Caki2 (cell line): Measurements from ENCODE around the gene GPR18. TPM values are rescaled to one million over a fixed set of nuclear protein-coding genes. Genes with fewer than 3 reads are reported as not detected.
"Not testable (repeated sequence)": the region's sequence is repeated elsewhere in the genome, so short reads cannot be mapped to it uniquely, and the experiment has no call there.

ENCODE experiments used
- DNase-seq: peaks from one replicate; pipeline ENCODE4 v3.0.0-alpha.2; 2015; ENCODE audit warnings: low read depth
- in situ Hi-C: cut with HindIII; loops from 2 replicates; pipeline ENCODE4 v1.10.0; 2016; ENCODE audit warnings: low sequenced_read_pairs, low pct_unique_long_range_greater_than_20kb, mixed read lengths
- total RNA-seq: library from RNA; depleted of rRNA; stranded (reverse); fragments of >200 nt; shearing (Covaris generic); gene quantifications from 2 replicates; pipeline ENCODE4 v1.2.3, GENCODE V29; 2014; ENCODE audit warnings: low replicate concordance

GPR18 gene
- total RNA-seq, 1 experiment from 2014 or later = not detected

- DNase-seq = no peak
- in situ Hi-C loops = no loop called here
These were observed 3.3 kb downstream of the GPR18 start for GRCh38 chr13:99254830-99255229.

- no peak for DNase-seq
- in situ Hi-C loops = no loop called here
These were observed 6.3 kb downstream of the GPR18 start for GRCh38 chr13:99251921-99252320.

GRCh38 chr13:99250982-99251825 lies 7.0 kb downstream of the GPR18 start:
- in situ Hi-C loops = no loop called here
- DNase-seq = no peak

- in situ Hi-C loops, DNase-seq: not testable (repeated sequence)
These were observed 8.6 kb downstream of the GPR18 start for GRCh38 chr13:99249606-99250005.

GRCh38 chr13:99249178-99249577 lies 9.0 kb downstream of the GPR18 start:
- in situ Hi-C loops, DNase-seq: not testable (repeated sequence)

GRCh38 chr13:99246100-99246499 lies 12.1 kb downstream of the GPR18 start:
- DNase-seq = no peak
- in situ Hi-C loops = no loop called here

- no peak for DNase-seq
- in situ Hi-C loops = no loop called here
These were observed 20.1 kb downstream of the GPR18 start for GRCh38 chr13:99237981-99238662.

GRCh38 chr13:99231721-99232120 lies 26.5 kb downstream of the GPR18 start:
- no peak for DNase-seq
- in situ Hi-C loops = no loop called here

GRCh38 chr13:99230991-99231390 lies 27.2 kb downstream of the GPR18 start:
- no peak for DNase-seq
- in situ Hi-C loops = no loop called here

GRCh38 chr13:99230588-99230987 lies 27.6 kb downstream of the GPR18 start:
- DNase-seq, in situ Hi-C loops: not testable (repeated sequence)

GRCh38 chr13:99228737-99229691 lies 29.2 kb downstream of the GPR18 start:
- DNase-seq = peak; percentile 55
- in situ Hi-C loops = no loop called here

- no peak for DNase-seq
- in situ Hi-C loops = no loop called here
These were observed 30.1 kb downstream of the GPR18 start for GRCh38 chr13:99227909-99228688.

GRCh38 chr13:99227331-99227900 lies 30.8 kb downstream of the GPR18 start:
- no peak for DNase-seq
- in situ Hi-C loops = no loop called here

GRCh38 chr13:99226513-99226912 lies 31.7 kb downstream of the GPR18 start:
- no peak for DNase-seq
- in situ Hi-C loops = no loop called here

- in situ Hi-C loops = no loop called here
- no peak for DNase-seq
These were observed 33.1 kb downstream of the GPR18 start for GRCh38 chr13:99225078-99225477.

GRCh38 chr13:99224021-99224420 lies 34.2 kb downstream of the GPR18 start:
- no peak for DNase-seq
- in situ Hi-C loops = no loop called here

- no peak for DNase-seq
- in situ Hi-C loops = no loop called here
These were observed 34.6 kb downstream of the GPR18 start for GRCh38 chr13:99223587-99223986.
